ENCODE results near the gene PDP2. TPM values are rescaled to one million over a fixed set of nuclear protein-coding genes. Genes with fewer than 3 reads are reported as not detected.

PDP2 gene
- polyA plus RNA-seq, 1 donor (not counting 4 experiments of a cell fraction or from before 2014, with no cell fraction given): 18.5 TPM

GRCh38 chr16:66844342-66845079, 35.8 kb upstream of the PDP2 start, which contains the start of gene CA7:
CA7 (plus strand) TSS chr16:66844414; CDS start chr16:66844488, 74 bp downstream.
- dilution Hi-C loops (cut with MboI; ENCODE audit: extremely low pct_ligation_motif_present, low sequenced_read_pairs): no loop called here
- H3K27me3 ChIP-seq (ENCODE audit: control insufficient read depth, extremely low read depth, insufficient read depth, low read length): peaks cover 51% of the 10 kb centered on the region
- no peak for DNase-seq (ENCODE audit: low read depth, low spot score)
- no peak for FAIRE-seq
- H3K9me3 ChIP-seq (ENCODE audit: control insufficient read depth, low read depth, low read length): no peaks in the 10 kb centered on the region
- peak; percentile 88 for TF ChIP-seq EZH2 (IDR thresholded peaks at IDR 0.05; ENCODE audit: low read length)
- TF ChIP-seq, protein P1, sequence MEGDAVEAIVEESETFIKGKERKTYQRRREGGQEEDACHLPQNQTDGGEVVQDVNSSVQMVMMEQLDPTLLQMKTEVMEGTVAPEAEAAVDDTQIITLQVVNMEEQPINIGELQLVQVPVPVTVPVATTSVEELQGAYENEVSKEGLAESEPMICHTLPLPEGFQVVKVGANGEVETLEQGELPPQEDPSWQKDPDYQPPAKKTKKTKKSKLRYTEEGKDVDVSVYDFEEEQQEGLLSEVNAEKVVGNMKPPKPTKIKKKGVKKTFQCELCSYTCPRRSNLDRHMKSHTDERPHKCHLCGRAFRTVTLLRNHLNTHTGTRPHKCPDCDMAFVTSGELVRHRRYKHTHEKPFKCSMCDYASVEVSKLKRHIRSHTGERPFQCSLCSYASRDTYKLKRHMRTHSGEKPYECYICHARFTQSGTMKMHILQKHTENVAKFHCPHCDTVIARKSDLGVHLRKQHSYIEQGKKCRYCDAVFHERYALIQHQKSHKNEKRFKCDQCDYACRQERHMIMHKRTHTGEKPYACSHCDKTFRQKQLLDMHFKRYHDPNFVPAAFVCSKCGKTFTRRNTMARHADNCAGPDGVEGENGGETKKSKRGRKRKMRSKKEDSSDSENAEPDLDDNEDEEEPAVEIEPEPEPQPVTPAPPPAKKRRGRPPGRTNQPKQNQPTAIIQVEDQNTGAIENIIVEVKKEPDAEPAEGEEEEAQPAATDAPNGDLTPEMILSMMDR (optimal IDR thresholded peaks at IDR 0.05 in 1 of 3, IDR thresholded peaks at IDR 0.05 in 1 of 3, conservative IDR thresholded peaks at IDR 0.05 in 1 of 3; ENCODE audit: extremely low read depth in 1 of 3, insufficient read depth in 2 of 3, low read length in 3 of 3): no peak
- no peaks in the 10 kb centered on the region for H3K4me1 ChIP-seq (ENCODE audit: control insufficient read depth, extremely low read depth, insufficient read depth, low read length)
- no peak within 1 kb of the TSS for H3K27ac ChIP-seq (ENCODE audit: control insufficient read depth, insufficient read depth, low read length)
- H2AFZ ChIP-seq (ENCODE audit: control insufficient read depth, low read length): no peak within 1 kb of the TSS
- H3K9ac ChIP-seq (ENCODE audit: control insufficient read depth, extremely low read depth, insufficient read depth, low read length): no peak within 1 kb of the TSS
- H4K20me1 ChIP-seq (ENCODE audit: control insufficient read depth, extremely low read depth, insufficient read depth, low read length): no peaks in the 10 kb centered on the region
- peak within 1 kb of the TSS in 1 of 3 experiments; percentile 9 for H3K4me3 ChIP-seq (ENCODE audit: control insufficient read depth in 2 of 3, extremely low read depth in 1 of 3, insufficient read depth in 2 of 3, low read depth in 1 of 3, low read length in 3 of 3)
- no peaks in the 10 kb centered on the region for H3K9me1 ChIP-seq (ENCODE audit: control insufficient read depth, extremely low read depth, insufficient read depth, low read length)
- no peaks in the 10 kb centered on the region for H3K36me3 ChIP-seq (ENCODE audit: control insufficient read depth in 2 of 2, extremely low read depth in 1 of 2, insufficient read depth in 2 of 2, low read length in 2 of 2)
- peak within 1 kb of the TSS; percentile 18 for H3K4me2 ChIP-seq (ENCODE audit: control insufficient read depth, extremely low read depth, insufficient read depth, low read depth, low read length)
- H3K79me2 ChIP-seq (ENCODE audit: control insufficient read depth, insufficient read depth, low read length): no peaks in the 10 kb centered on the region

DNA sequence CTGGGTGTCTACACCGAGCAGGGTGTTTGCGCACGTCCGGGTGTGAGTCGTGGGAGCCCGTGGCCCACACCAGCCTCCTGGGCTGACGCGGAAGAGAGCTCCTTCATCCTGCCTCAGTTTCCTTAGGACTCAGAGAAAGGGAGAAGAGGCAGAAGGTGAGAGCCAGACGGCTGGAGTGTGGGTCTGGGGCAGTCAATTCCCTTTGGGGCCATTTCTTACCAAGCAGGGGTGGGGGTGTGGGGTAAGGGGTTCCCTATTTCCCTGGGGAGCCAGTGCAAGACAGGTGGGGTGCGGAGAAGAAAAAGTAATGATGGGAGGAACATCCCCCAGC, 35.3 kb upstream of the PDP2 start:
- no peak for FAIRE-seq

More for the DNA sequence above, 35.3 kb upstream of the PDP2 start:
- Histone ChIP-seq H3K9me1 (ENCODE audit: control insufficient read depth, extremely low read depth, insufficient read depth, low read length) (no peaks in the 10 kb centered on the region), H4K20me1 (ENCODE audit: control insufficient read depth, extremely low read depth, insufficient read depth, low read length) (no peaks in the 10 kb centered on the region), H3K36me3 (ENCODE audit: control insufficient read depth in 2 of 2, extremely low read depth in 1 of 2, insufficient read depth in 2 of 2, low read length in 2 of 2) (no peaks in the 10 kb centered on the region), H3K4me1 (ENCODE audit: control insufficient read depth, extremely low read depth, insufficient read depth, low read length) (no peaks in the 10 kb centered on the region), H3K27me3 (ENCODE audit: control insufficient read depth, extremely low read depth, insufficient read depth, low read length) (peaks cover 52% of the 10 kb centered on the region), H3K9me3 (ENCODE audit: control insufficient read depth, low read depth, low read length) (no peaks in the 10 kb centered on the region), H3K4me2 (ENCODE audit: control insufficient read depth, extremely low read depth, insufficient read depth, low read depth, low read length) (peak overlapping the region; percentile 18), H3K79me2 (ENCODE audit: control insufficient read depth, insufficient read depth, low read length) (no peaks in the 10 kb centered on the region), H3K4me3 (ENCODE audit: control insufficient read depth in 2 of 3, extremely low read depth in 1 of 3, insufficient read depth in 2 of 3, low read depth in 1 of 3, low read length in 3 of 3) (no peak overlapping the region), H3K9ac (ENCODE audit: control insufficient read depth, extremely low read depth, insufficient read depth, low read length) (no peak overlapping the region), H2AFZ (ENCODE audit: control insufficient read depth, low read length) (no peak overlapping the region), H3K27ac (ENCODE audit: control insufficient read depth, insufficient read depth, low read length) (no peak overlapping the region)
- dilution Hi-C loops (cut with MboI; ENCODE audit: extremely low pct_ligation_motif_present, low sequenced_read_pairs): no loop called here
- TF ChIP-seq EZH2 (IDR thresholded peaks at IDR 0.05; ENCODE audit: low read length): no peak
- TF ChIP-seq, protein P1 (optimal IDR thresholded peaks at IDR 0.05 in 1 of 3, IDR thresholded peaks at IDR 0.05 in 1 of 3, conservative IDR thresholded peaks at IDR 0.05 in 1 of 3; ENCODE audit: extremely low read depth in 1 of 3, insufficient read depth in 2 of 3, low read length in 3 of 3): no peak
- DNase-seq (ENCODE audit: low read depth, low spot score): no peak
